Measurements from ENCODE around the gene CCDC138. TPM values are rescaled to one million over a fixed set of nuclear protein-coding genes. Genes with fewer than 3 reads are reported as not detected.

CCDC138 gene
- total and polyA plus RNA-seq, 4 donors, result 13.7 to 29.3 (median 17.2) TPM

Small RNA genes within 50 kb of the gene (small RNA-seq; reads per million reads assigned to genes)
- gene AC073415.1 (ENCODE audit: low replicate concordance), result not detected

Other genes starting within 250 kb of the CCDC138 start
- gene RANBP2, start 67.3 kb upstream of the CCDC138 start, total RNA-seq, result 100 to 1,000 TPM in 1 of 2 donors, 10 to 100 TPM in 1; 67.1 to 104 TPM
- 10 to 100 TPM; 23.7 to 38.6 TPM for gene RANBP2, start 67.3 kb upstream of the CCDC138 start, polyA plus RNA-seq (ENCODE audit: insufficient read length in 2 of 2)
- under 1 TPM; 0.66 to 0.69 TPM for gene EDAR, start 202.4 kb downstream of the CCDC138 start, total RNA-seq
- gene EDAR, start 202.4 kb downstream of the CCDC138 start, polyA plus RNA-seq (ENCODE audit: insufficient read length in 2 of 2), result under 1 TPM; 0.44 to 0.77 TPM

Data from spinal cord (tissue), 4 donors.